ENCODE results near the gene TACC3. TPM values are rescaled to one million over a fixed set of nuclear protein-coding genes. Genes with fewer than 3 reads are reported as not detected.

Gene TACC3
- total and polyA plus RNA-seq, 2 of the 8 experiments (the other 6 are each of a cell fraction or from before 2014, with no cell fraction given): 73.8 to 148 TPM

DNA sequence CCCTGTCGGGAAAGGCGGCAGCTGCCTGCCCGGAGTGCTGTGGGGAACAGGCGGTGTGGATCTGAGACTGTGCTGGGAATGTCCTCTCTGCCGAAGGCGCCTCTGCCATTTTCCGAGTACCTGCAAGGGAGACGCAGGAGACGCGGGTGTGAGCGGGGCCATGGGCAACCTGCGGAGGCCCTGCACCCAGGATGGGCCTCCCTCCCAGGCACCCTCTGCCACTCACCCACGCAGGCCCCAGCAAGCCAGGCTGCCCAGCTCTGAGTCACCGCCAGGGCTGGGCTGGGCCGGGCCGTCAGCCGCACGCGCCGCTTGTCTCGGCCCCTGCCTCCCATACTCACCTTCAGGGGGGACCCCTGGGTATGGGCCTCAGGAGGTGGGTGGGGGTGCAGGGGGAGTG, 68.2 kb downstream of the TACC3 start:
- peaks cover 0 to 3% of the 10 kb centered on the region in 2 experiments for H4K20me1 ChIP-seq (replicated peaks in 1 of 2; ENCODE audit: control insufficient read depth in 1 of 2, insufficient read depth in 2 of 2, low read length in 2 of 2)
- no peaks in the 10 kb centered on the region for H3K79me1 ChIP-seq (ENCODE audit: low read depth, low read length)
- H3K4me1 ChIP-seq (replicated peaks in 1 of 4; ENCODE audit: control insufficient read depth in 3 of 4, insufficient read depth in 4 of 4, low read length in 3 of 4): peaks cover 0 to 14% (median 5%) of the 10 kb centered on the region in 4 experiments; a peak in 6 of 7 replicates
- DNase-seq (ENCODE audit: low read depth in 1 of 2, low spot score in 2 of 2): no peak
- H3K14ac ChIP-seq (ENCODE audit: insufficient read length): no peak overlapping the region
- no peak overlapping the region for H2BK15ac ChIP-seq (ENCODE audit: low read length)
- no peak overlapping the region for H3K18ac ChIP-seq (ENCODE audit: extremely low read depth, low read length)
- H4K91ac ChIP-seq (replicated peaks; ENCODE audit: insufficient read length, low read length): peak overlapping the region; percentile 54
- no peak overlapping the region for H3K56ac ChIP-seq (replicated peaks; ENCODE audit: insufficient read length, low read depth, low read length)
- H3K9me3 ChIP-seq (ENCODE audit: insufficient read depth in 2 of 2, low read depth in 1 of 2, low read length in 1 of 2): no peaks in the 10 kb centered on the region
- H2AFZ ChIP-seq (ENCODE audit: low read length): no peak overlapping the region
- no peak overlapping the region for H2BK5ac ChIP-seq (ENCODE audit: low read depth, low read length)
- no peak overlapping the region for H2AK5ac ChIP-seq (ENCODE audit: low read depth, low read length)
- H3K23ac ChIP-seq (ENCODE audit: insufficient read length): no peak overlapping the region
- FAIRE-seq: no peak
- no peak overlapping the region for H2BK120ac ChIP-seq (replicated peaks; ENCODE audit: low read depth, low read length)
- POLR2A ChIA-PET (ENCODE audit: partially characterized antibody): interaction anchor here (0.6 to 11.0 kb wide), 4 partner anchors 9 to 34 kb away, joined by 3 to 170 read pairs (median 4); no protein-coding TSS in a partner anchor
- 95% methylated on average over 19 of the region's 21 CpGs; no CpG with 5 or more reads in 1 of the 2 experiments for WGBS, 2 experiments (ENCODE audit: extremely low coverage in 1 of 2, insufficient coverage in 1 of 2, insufficient read length in 1 of 2, insufficient replicate concordance in 2 of 2, low coverage in 1 of 2, low lambda C conversion rate in 2 of 2, missing lambda C conversion rate in 1 of 2)
- no peak overlapping the region for H2BK20ac ChIP-seq (ENCODE audit: low read length)
- H3K4me2 ChIP-seq (ENCODE audit: insufficient read depth in 1 of 2, low read depth in 2 of 2, low read length in 2 of 2): no peak overlapping the region
- no peaks in the 10 kb centered on the region for H3K36me3 ChIP-seq (ENCODE audit: control insufficient read depth in 2 of 4, insufficient read depth in 4 of 4, low read length in 3 of 4)
- H3K9ac ChIP-seq (replicated peaks in 1 of 4; ENCODE audit: extremely low read depth in 1 of 4, low read depth in 3 of 4, low read length in 3 of 4): no peak overlapping the region
- peaks cover 5 to 29% (median 25%) of the 10 kb centered on the region in 4 experiments for H3K27me3 ChIP-seq (replicated peaks in 1 of 4; ENCODE audit: control insufficient read depth in 3 of 4, extremely low read depth in 1 of 4, insufficient read depth in 3 of 4, low read length in 3 of 4)
- H2BK12ac ChIP-seq (ENCODE audit: low read depth, low read length): no peak overlapping the region
- no peaks in the 10 kb centered on the region for H3K79me2 ChIP-seq (ENCODE audit: control insufficient read depth in 1 of 2, insufficient read depth in 2 of 2, low read length in 2 of 2)
- CTCF ChIA-PET (ENCODE audit: partially characterized antibody): interaction anchor here (0.9 to 71.2 kb wide), 3 partner anchors 1 to 94 kb away, joined by 3 to 2507 read pairs (median 2507); partner anchors contain the start of gene FGFR3
- H3K23me2 ChIP-seq (ENCODE audit: low read depth, low read length): peaks cover 13% of the 10 kb centered on the region; the same call in 1 of the 2 replicates
- no peak overlapping the region for H4K8ac ChIP-seq (ENCODE audit: extremely low read depth, insufficient read depth, low read length)
- no peak overlapping the region for H3K4me3 ChIP-seq (ENCODE audit: extremely low read depth in 1 of 4, insufficient read depth in 2 of 4, low read depth in 3 of 4, low read length in 4 of 4)
- no peak overlapping the region for H3K4ac ChIP-seq (replicated peaks; ENCODE audit: insufficient read length, low read depth, low read length)
- H4K5ac ChIP-seq (ENCODE audit: insufficient read length, low read depth, low read length): no peak overlapping the region
- H3K27ac ChIP-seq (ENCODE audit: low read depth, low read length): no peak overlapping the region
- TF ChIP-seq JUND (IDR thresholded peaks at IDR 0.05; ENCODE audit: low read length) (no peak), RNF2 (IDR thresholded peaks at IDR 0.05; ENCODE audit: borderline replicate concordance, low read depth, low read length, missing control alignments, poor library complexity, severe bottlenecking) (no peak), HDAC6 (IDR thresholded peaks at IDR 0.05; ENCODE audit: low read depth, low read length) (no peak), KDM4A (IDR thresholded peaks at IDR 0.05; ENCODE audit: low read depth, low read length, severe bottlenecking) (no peak), SP2 (IDR thresholded peaks at IDR 0.05; ENCODE audit: low read length) (no peak)
- TF ChIP-seq, protein P1, sequence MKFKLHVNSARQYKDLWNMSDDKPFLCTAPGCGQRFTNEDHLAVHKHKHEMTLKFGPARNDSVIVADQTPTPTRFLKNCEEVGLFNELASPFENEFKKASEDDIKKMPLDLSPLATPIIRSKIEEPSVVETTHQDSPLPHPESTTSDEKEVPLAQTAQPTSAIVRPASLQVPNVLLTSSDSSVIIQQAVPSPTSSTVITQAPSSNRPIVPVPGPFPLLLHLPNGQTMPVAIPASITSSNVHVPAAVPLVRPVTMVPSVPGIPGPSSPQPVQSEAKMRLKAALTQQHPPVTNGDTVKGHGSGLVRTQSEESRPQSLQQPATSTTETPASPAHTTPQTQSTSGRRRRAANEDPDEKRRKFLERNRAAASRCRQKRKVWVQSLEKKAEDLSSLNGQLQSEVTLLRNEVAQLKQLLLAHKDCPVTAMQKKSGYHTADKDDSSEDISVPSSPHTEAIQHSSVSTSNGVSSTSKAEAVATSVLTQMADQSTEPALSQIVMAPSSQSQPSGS (IDR thresholded peaks at IDR 0.05; ENCODE audit: low read length): no peak
- TF ChIP-seq, protein P2, sequence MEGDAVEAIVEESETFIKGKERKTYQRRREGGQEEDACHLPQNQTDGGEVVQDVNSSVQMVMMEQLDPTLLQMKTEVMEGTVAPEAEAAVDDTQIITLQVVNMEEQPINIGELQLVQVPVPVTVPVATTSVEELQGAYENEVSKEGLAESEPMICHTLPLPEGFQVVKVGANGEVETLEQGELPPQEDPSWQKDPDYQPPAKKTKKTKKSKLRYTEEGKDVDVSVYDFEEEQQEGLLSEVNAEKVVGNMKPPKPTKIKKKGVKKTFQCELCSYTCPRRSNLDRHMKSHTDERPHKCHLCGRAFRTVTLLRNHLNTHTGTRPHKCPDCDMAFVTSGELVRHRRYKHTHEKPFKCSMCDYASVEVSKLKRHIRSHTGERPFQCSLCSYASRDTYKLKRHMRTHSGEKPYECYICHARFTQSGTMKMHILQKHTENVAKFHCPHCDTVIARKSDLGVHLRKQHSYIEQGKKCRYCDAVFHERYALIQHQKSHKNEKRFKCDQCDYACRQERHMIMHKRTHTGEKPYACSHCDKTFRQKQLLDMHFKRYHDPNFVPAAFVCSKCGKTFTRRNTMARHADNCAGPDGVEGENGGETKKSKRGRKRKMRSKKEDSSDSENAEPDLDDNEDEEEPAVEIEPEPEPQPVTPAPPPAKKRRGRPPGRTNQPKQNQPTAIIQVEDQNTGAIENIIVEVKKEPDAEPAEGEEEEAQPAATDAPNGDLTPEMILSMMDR (IDR thresholded peaks at IDR 0.05; ENCODE audit: control extremely low read depth in 1 of 3, insufficient read depth in 1 of 3, low read depth in 1 of 3, low read length in 3 of 3): no peak
